Measurements from ENCODE around the gene SFMBT2. TPM values are rescaled to one million over a fixed set of nuclear protein-coding genes. Genes with fewer than 3 reads are reported as not detected.
"Not testable (repeated sequence)": the region's sequence is repeated elsewhere in the genome, so short reads cannot be mapped to it uniquely, and the experiment has no call there.

SFMBT2 gene
- total RNA-seq, 4 donors from 2014 or later: 1.2 to 5.5 (median 3.2) TPM

DNA sequence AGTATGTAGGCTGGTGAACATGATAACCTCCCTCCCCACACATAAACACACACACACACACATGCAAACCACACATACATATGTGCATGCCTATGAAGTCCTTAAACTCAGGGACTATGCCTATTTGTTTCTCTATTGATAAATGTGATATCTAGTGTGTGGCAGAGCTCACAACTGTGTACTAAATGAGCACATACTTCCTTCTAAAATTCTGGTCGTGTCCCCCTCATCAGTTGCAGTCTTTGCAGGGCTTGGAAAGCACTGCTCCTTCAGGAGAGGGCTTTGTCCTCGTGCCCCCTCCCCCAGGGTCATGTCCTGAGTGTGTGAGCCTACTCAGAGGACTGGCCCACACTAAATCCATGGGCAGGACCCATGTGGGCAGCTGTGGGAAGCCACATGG, 94.0 kb downstream of the SFMBT2 start:
- 89% methylated on average over 2 of the region's 2 CpGs for WGBS
- no peaks in the 10 kb centered on the region for H3K27me3 ChIP-seq
- H3K27ac ChIP-seq: no peak overlapping the region
- H3K4me1 ChIP-seq: peaks cover 20% of the 10 kb centered on the region
- no peak for DNase-seq (ENCODE audit: low spot score in 2 of 2)
- no peaks in the 10 kb centered on the region for H3K9me3 ChIP-seq
- TF ChIP-seq, protein P1, sequence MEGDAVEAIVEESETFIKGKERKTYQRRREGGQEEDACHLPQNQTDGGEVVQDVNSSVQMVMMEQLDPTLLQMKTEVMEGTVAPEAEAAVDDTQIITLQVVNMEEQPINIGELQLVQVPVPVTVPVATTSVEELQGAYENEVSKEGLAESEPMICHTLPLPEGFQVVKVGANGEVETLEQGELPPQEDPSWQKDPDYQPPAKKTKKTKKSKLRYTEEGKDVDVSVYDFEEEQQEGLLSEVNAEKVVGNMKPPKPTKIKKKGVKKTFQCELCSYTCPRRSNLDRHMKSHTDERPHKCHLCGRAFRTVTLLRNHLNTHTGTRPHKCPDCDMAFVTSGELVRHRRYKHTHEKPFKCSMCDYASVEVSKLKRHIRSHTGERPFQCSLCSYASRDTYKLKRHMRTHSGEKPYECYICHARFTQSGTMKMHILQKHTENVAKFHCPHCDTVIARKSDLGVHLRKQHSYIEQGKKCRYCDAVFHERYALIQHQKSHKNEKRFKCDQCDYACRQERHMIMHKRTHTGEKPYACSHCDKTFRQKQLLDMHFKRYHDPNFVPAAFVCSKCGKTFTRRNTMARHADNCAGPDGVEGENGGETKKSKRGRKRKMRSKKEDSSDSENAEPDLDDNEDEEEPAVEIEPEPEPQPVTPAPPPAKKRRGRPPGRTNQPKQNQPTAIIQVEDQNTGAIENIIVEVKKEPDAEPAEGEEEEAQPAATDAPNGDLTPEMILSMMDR (IDR thresholded peaks at IDR 0.05): no peak
- TF ChIP-seq EP300 (IDR thresholded peaks at IDR 0.05): no peak
- no peak for TF ChIP-seq POLR2A (IDR thresholded peaks at IDR 0.05)
- no peak for TF ChIP-seq POLR2AphosphoS5 (IDR thresholded peaks at IDR 0.05)
- no peaks in the 10 kb centered on the region for H3K36me3 ChIP-seq
- H3K4me3 ChIP-seq: no peak overlapping the region

DNA sequence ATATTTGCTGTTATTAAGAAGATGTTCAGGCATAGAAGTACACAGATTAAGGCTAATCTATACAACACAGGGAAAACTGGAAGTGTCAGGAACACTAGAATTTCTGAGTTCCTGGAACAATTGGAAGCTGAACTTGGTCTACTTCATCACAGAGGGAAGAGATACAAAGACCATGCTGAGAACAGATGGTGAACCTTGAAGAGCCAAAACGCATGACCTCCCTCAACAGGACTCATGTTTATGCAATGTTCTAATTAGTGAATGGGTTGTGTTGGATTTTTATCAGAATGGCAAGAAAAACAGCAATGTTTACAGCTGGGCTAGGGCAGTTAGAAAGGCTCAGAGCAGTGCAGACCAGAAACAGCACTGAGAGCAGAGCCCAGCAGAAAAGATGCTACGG, 94.9 kb downstream of the SFMBT2 start:
- WGBS: 77% methylated on average over 2 of the region's 2 CpGs
- H3K27me3 ChIP-seq: no peaks in the 10 kb centered on the region
- H3K36me3 ChIP-seq: no peaks in the 10 kb centered on the region
- H3K27ac ChIP-seq: no peak overlapping the region
- no peak overlapping the region for H3K4me3 ChIP-seq
- peaks cover 20% of the 10 kb centered on the region for H3K4me1 ChIP-seq
- TF ChIP-seq POLR2A (IDR thresholded peaks at IDR 0.05): no peak
- TF ChIP-seq, protein P1 (IDR thresholded peaks at IDR 0.05): no peak
- no peak for TF ChIP-seq EP300 (IDR thresholded peaks at IDR 0.05)
- TF ChIP-seq POLR2AphosphoS5 (IDR thresholded peaks at IDR 0.05): no peak
- no peak for DNase-seq (ENCODE audit: low spot score in 2 of 2)
- H3K9me3 ChIP-seq: no peaks in the 10 kb centered on the region

DNA sequence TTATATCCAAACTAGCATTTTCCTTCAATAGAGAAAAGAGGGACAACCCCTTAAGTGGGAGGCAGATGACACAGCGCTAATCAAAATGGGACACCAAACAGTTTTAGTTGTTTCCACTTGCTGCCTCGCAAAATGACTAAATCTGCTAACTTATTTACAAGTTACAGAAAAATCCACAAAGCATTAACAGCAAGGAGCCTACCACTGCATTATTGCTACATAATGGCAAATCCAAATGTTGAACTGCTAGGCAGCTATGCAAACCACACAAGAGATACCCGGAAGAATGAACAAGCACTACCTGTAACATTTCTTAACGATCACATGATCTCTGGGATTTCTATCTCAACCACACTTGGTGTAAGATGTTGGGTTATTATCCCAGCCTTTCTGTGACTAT, 96.7 kb downstream of the SFMBT2 start:
- H3K27me3 ChIP-seq: no peaks in the 10 kb centered on the region
- no peaks in the 10 kb centered on the region for H3K36me3 ChIP-seq
- peaks cover 11% of the 10 kb centered on the region for H3K4me1 ChIP-seq
- WGBS: 86% methylated on average over 4 of the region's 4 CpGs
- H3K27ac ChIP-seq: no peak overlapping the region
- no peak for DNase-seq (ENCODE audit: low spot score in 2 of 2)
- no peak overlapping the region for H3K4me3 ChIP-seq
- TF ChIP-seq, protein P1 (IDR thresholded peaks at IDR 0.05): no peak
- TF ChIP-seq POLR2A (IDR thresholded peaks at IDR 0.05) (no peak), EP300 (IDR thresholded peaks at IDR 0.05) (no peak), POLR2AphosphoS5 (IDR thresholded peaks at IDR 0.05) (no peak)
- H3K9me3 ChIP-seq: no peaks in the 10 kb centered on the region

DNA sequence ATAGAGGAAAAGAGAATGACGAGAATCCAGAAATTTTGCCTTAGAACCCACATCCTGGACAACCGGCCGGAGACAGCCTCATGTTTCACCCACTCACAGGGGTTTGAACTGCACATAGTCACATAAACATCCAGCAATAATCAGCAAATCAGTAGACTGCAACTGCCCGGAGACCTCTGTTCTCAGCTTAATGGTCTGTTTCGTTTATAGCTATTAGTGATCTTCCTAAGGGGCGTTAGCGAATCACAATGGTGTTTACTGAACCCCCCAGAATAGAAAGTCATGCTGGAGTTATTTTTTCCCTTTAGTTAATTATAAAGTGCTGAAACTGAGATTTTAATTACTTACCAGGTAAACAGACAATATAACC, 98.4 kb downstream of the SFMBT2 start:
- Histone ChIP-seq H3K4me3 (no peak overlapping the region), H3K4me1 (no peaks in the 10 kb centered on the region), H3K36me3 (no peaks in the 10 kb centered on the region), H3K27ac (no peak overlapping the region), H3K9me3 (no peaks in the 10 kb centered on the region), H3K27me3 (no peaks in the 10 kb centered on the region)
- WGBS: 97% methylated on average over 7 of the region's 7 CpGs
- no peak for DNase-seq (ENCODE audit: low spot score in 2 of 2)
- TF ChIP-seq POLR2AphosphoS5 (IDR thresholded peaks at IDR 0.05): no peak
- TF ChIP-seq EP300 (IDR thresholded peaks at IDR 0.05): no peak
- TF ChIP-seq, protein P1 (IDR thresholded peaks at IDR 0.05): no peak
- no peak for TF ChIP-seq POLR2A (IDR thresholded peaks at IDR 0.05)

DNA sequence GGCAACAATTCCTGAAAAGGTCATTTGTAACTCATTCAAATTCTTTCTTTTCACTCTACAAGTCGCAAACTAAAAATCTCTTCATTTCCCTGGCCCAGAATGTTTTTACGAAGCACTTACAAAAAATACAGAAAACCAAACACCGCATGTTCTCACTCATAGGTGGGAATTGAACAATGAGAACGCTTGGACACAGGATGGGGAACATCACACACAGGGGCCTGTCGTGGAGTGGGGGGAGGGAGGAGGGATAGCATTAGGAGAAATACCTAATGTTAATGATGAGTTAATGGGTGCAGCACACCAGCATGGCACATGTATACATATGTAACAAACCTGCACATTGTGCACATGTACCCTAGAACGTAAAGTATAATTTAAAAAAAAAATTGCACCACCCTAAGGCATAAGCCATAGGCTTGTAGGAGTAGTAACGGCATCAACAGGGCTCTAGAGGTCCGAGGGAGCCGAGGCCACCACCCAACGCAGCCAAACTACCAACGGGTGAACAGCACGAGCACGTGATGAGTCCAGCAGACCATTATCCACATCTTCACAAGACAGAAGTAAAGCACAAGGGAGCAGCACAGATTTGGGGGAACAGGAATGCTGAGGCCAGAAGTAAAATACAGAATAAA, 98.9 kb downstream of the SFMBT2 start:
- not testable (repeated sequence) for DNase-seq (ENCODE audit: low spot score in 2 of 2); H3K4me1 ChIP-seq; H3K9me3 ChIP-seq; H3K36me3 ChIP-seq; H3K27me3 ChIP-seq; H3K4me3 ChIP-seq; H3K27ac ChIP-seq
- WGBS: 85% methylated on average over 13 of the region's 13 CpGs

Data from suprapubic skin (tissue), 4 donors.